Peyer's patch (tissue), 4 donors: ENCODE measurements around the gene GNG12.

Experiments used
- POLR2A ChIP-seq, 2 donors: fragments of 450-650 bp; IDR thresholded peaks; one replicate each; pipeline ENCODE4 v1.5.1; 2017; ENCODE audit warnings: antibody characterized with exemption in 2 of 2, mild to moderate bottlenecking in 2 of 2, moderate library complexity in 2 of 2
- TF ChIP-seq, protein P1 (sequence below), 6 experiments: fragments of 450-650 bp in 4 of 6; fragments of 200-600 bp in 2 of 6; sonication (generic) in 1 of 6; IDR thresholded peaks; one replicate each; pipeline ENCODE4 v1.5.1; 2017 to 2019; ENCODE audit warnings: antibody characterized with exemption in 6 of 6, mild to moderate bottlenecking in 3 of 6, moderate library complexity in 1 of 6

DNA sequence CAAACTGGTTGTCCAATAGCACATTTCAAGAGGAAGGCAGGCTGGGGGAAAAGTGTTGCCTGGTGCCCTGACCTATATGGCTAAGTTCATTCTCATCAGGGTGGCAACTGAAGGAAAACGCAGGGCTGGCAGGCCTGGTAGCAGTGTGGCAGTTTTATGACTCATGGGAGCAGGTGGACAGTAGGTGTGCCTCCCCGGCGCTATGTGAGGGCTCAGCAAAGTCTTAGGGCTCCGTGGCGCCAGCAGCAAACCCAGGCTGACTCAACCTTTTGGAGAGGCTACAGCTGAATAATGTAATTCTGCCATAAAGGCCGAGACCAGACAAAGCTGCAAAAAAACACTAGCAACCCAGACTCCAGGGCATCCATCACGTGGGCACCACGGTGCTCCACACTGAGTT, 124.7 kb downstream of the GNG12 start:
- TF ChIP-seq, protein P1, sequence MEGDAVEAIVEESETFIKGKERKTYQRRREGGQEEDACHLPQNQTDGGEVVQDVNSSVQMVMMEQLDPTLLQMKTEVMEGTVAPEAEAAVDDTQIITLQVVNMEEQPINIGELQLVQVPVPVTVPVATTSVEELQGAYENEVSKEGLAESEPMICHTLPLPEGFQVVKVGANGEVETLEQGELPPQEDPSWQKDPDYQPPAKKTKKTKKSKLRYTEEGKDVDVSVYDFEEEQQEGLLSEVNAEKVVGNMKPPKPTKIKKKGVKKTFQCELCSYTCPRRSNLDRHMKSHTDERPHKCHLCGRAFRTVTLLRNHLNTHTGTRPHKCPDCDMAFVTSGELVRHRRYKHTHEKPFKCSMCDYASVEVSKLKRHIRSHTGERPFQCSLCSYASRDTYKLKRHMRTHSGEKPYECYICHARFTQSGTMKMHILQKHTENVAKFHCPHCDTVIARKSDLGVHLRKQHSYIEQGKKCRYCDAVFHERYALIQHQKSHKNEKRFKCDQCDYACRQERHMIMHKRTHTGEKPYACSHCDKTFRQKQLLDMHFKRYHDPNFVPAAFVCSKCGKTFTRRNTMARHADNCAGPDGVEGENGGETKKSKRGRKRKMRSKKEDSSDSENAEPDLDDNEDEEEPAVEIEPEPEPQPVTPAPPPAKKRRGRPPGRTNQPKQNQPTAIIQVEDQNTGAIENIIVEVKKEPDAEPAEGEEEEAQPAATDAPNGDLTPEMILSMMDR (IDR thresholded peaks at IDR 0.05) = no peak
- no peak for TF ChIP-seq POLR2A (IDR thresholded peaks at IDR 0.05)
